Suprapubic skin (tissue), 4 donors: ENCODE measurements around the gene DTYMK. TPM values are rescaled to one million over a fixed set of nuclear protein-coding genes. Genes with fewer than 3 reads are reported as not detected.
"Not testable (repeated sequence)": the region's sequence is repeated elsewhere in the genome, so short reads cannot be mapped to it uniquely, and the experiment has no call there.

Experiments
- DNase-seq, 2 donors: peaks; one replicate each; pipeline ENCODE4 v3.0.0-alpha.2; 2019; ENCODE audit warnings: low spot score in 2 of 2
- H3K27ac ChIP-seq: fragments of 200-600 bp; sonication (generic); one replicate; pipeline ENCODE4 v1.5.1; 2019
- H3K27me3 ChIP-seq: fragments of 200-600 bp; sonication (generic); one replicate; pipeline ENCODE4 v1.5.1; 2019
- H3K36me3 ChIP-seq: fragments of 200-600 bp; sonication (generic); one replicate; pipeline ENCODE4 v1.5.1; 2019
- H3K4me1 ChIP-seq: fragments of 200-600 bp; sonication (generic); one replicate; pipeline ENCODE4 v1.5.1; 2019
- H3K4me3 ChIP-seq: fragments of 200-600 bp; sonication (generic); one replicate; pipeline ENCODE4 v1.5.1; 2019; ENCODE audit warnings: mild to moderate bottlenecking
- H3K9me3 ChIP-seq: fragments of 200-600 bp; sonication (generic); one replicate; pipeline ENCODE4 v1.5.1; 2019
- CTCF ChIP-seq, 2 donors: fragments of 200-600 bp in 1 of 2; fragments of 450-650 bp in 1 of 2; sonication (generic) in 1 of 2; IDR thresholded peaks; one replicate each; pipeline ENCODE4 v1.5.1; 2016 to 2019; ENCODE audit warnings: antibody characterized with exemption in 2 of 2, mild to moderate bottlenecking in 1 of 2, moderate library complexity in 1 of 2
- EP300 ChIP-seq: sonication (generic); formaldehyde crosslinking; IDR thresholded peaks from one replicate; pipeline ENCODE4 v1.6.1; 2017; ENCODE audit warnings: antibody characterized with exemption
- POLR2A ChIP-seq, 2 donors: fragments of 450-650 bp; IDR thresholded peaks; one replicate each; pipeline ENCODE4 v1.6.1; 2017; ENCODE audit warnings: antibody characterized with exemption in 2 of 2, mild to moderate bottlenecking in 2 of 2, moderate library complexity in 2 of 2
- POLR2AphosphoS5 ChIP-seq, 3 donors: sonication (generic); formaldehyde crosslinking; IDR thresholded peaks; one replicate each; pipeline ENCODE4 v1.6.1; 2017; ENCODE audit warnings: antibody characterized with exemption in 3 of 3
- WGBS: methylation state at CpG from one replicate; pipeline ENCODE4 v1.1.5; 2018; 5-methylcytosine and 5-hydroxymethylcytosine counted together
- total RNA-seq, 4 donors: library from RNA; depleted of rRNA; stranded (reverse); fragments of >200 nt; gene quantifications; one replicate each; pipeline ENCODE4 v1.1.0, GENCODE V29; 2016

The DTYMK gene
- total RNA-seq, 4 donors from 2014 or later: 14.6 to 29.1 (median 18.2) TPM

GRCh38 chr2:241732513-241733186 lies 46.0 kb upstream of the DTYMK start:
- 36% methylated on average over 20 of the region's 26 CpGs for WGBS
- not testable (repeated sequence) for H3K27me3 ChIP-seq, DNase-seq, H3K4me3 ChIP-seq, H3K9me3 ChIP-seq, H3K27ac ChIP-seq, H3K36me3 ChIP-seq
- TF ChIP-seq CTCF (IDR thresholded peaks at IDR 0.05): peak in 1 of 2 donors; percentile 64
- peaks cover 31% of the 10 kb centered on the region for H3K4me1 ChIP-seq

GRCh38 chr2:241730671-241731293 lies 44.2 kb upstream of the DTYMK start:
- Histone ChIP-seq H3K4me1 (peaks cover 14% of the 10 kb centered on the region), H3K4me3 (no peak overlapping the region), H3K27me3 (no peaks in the 10 kb centered on the region), H3K36me3 (peaks cover 7% of the 10 kb centered on the region), H3K9me3 (no peaks in the 10 kb centered on the region), H3K27ac (no peak overlapping the region)
- TF ChIP-seq CTCF (IDR thresholded peaks at IDR 0.05) (no peak), POLR2A (IDR thresholded peaks at IDR 0.05) (no peak), POLR2AphosphoS5 (IDR thresholded peaks at IDR 0.05) (no peak), EP300 (no peak)
- DNase-seq: no peak
- 82% methylated on average over 12 of the region's 12 CpGs for WGBS

- H3K9me3 ChIP-seq: no peaks in the 10 kb centered on the region
- peaks cover 10% of the 10 kb centered on the region for H3K4me1 ChIP-seq
- H3K27ac ChIP-seq: no peak overlapping the region
- H3K36me3 ChIP-seq: peaks cover 13% of the 10 kb centered on the region
- TF ChIP-seq POLR2AphosphoS5 (IDR thresholded peaks at IDR 0.05): no peak
- no peak for TF ChIP-seq CTCF (IDR thresholded peaks at IDR 0.05)
- no peak for TF ChIP-seq POLR2A (IDR thresholded peaks at IDR 0.05)
- TF ChIP-seq EP300: no peak
- 93% methylated on average over 6 of the region's 6 CpGs for WGBS
- H3K27me3 ChIP-seq: no peaks in the 10 kb centered on the region
- no peak for DNase-seq
- H3K4me3 ChIP-seq: no peak overlapping the region
Observed at GRCh38 chr2:241729868-241730267, 43.3 kb upstream of the DTYMK start.

GRCh38 chr2:241728627-241729026 lies 42.0 kb upstream of the DTYMK start:
- Histone ChIP-seq H3K9me3 (no peaks in the 10 kb centered on the region), H3K27me3 (no peaks in the 10 kb centered on the region), H3K27ac (no peak overlapping the region), H3K4me1 (peaks cover 3% of the 10 kb centered on the region), H3K36me3 (peaks cover 26% of the 10 kb centered on the region), H3K4me3 (no peak overlapping the region)
- 64% methylated on average over 10 of the region's 19 CpGs for WGBS
- no peak for TF ChIP-seq CTCF (IDR thresholded peaks at IDR 0.05)
- no peak for TF ChIP-seq POLR2A (IDR thresholded peaks at IDR 0.05)
- no peak for TF ChIP-seq EP300
- no peak for DNase-seq

GRCh38 chr2:241728000-241728399 lies 41.4 kb upstream of the DTYMK start:
- H3K4me1 ChIP-seq: peaks cover 2% of the 10 kb centered on the region
- TF ChIP-seq CTCF (IDR thresholded peaks at IDR 0.05): no peak
- no peak for TF ChIP-seq POLR2AphosphoS5 (IDR thresholded peaks at IDR 0.05)
- TF ChIP-seq EP300: no peak
- TF ChIP-seq POLR2A (IDR thresholded peaks at IDR 0.05): no peak
- 79% methylated on average over 8 of the region's 8 CpGs for WGBS

More at GRCh38 chr2:241728000-241728399, 41.4 kb upstream of the DTYMK start:
- no peaks in the 10 kb centered on the region for H3K27me3 ChIP-seq
- H3K27ac ChIP-seq: no peak overlapping the region
- no peaks in the 10 kb centered on the region for H3K9me3 ChIP-seq
- no peak for DNase-seq
- peaks cover 32% of the 10 kb centered on the region for H3K36me3 ChIP-seq
- H3K4me3 ChIP-seq: no peak overlapping the region
